ENCODE measurements around the gene STMP1.
"Not testable (repeated sequence)": the region's sequence is repeated elsewhere in the genome, so short reads cannot be mapped to it uniquely, and the experiment has no call there.

The STMP1 gene

GRCh38 chr7:135692055-135692454 lies 29.7 kb downstream of the STMP1 start:
- Histone ChIP-seq H3F3A (ENCODE audit: insufficient read depth) (no peaks in the 10 kb centered on the region), H3K9me2 (replicated peaks; ENCODE audit: insufficient read depth, low read length) (no peaks in the 10 kb centered on the region), H2AFZ (ENCODE audit: low read depth, low read length, severe bottlenecking) (no peak overlapping the region), H3K79me2 (ENCODE audit: insufficient read depth, low read length) (no peaks in the 10 kb centered on the region), H3K4me2 (ENCODE audit: low read depth, low read length, poor library complexity, severe bottlenecking) (no peak overlapping the region), H3K9ac (ENCODE audit: low read length) (no peak overlapping the region), H4K20me1 (ENCODE audit: low read depth, low read length) (no peaks in the 10 kb centered on the region), H3K4me3 (ENCODE audit: insufficient read depth, low read length, poor library complexity, severe bottlenecking) (no peak overlapping the region), H3K27ac (ENCODE audit: low read depth, low read length) (no peak overlapping the region), H3K36me3 (ENCODE audit: low read length) (no peaks in the 10 kb centered on the region), H3K27me3 (ENCODE audit: low read length) (no peaks in the 10 kb centered on the region), H3K9me3 (ENCODE audit: insufficient read depth, low read length) (no peaks in the 10 kb centered on the region)
- TF ChIP-seq CTCF (IDR thresholded peaks at IDR 0.05; ENCODE audit: insufficient read depth, low read length, poor library complexity, severe bottlenecking) (no peak), EZH2phosphoT487 (conservative IDR thresholded peaks at IDR 0.05; ENCODE audit: low read length) (no peak)

GRCh38 chr7:135692606-135693005 lies 30.3 kb downstream of the STMP1 start:
- H3F3A ChIP-seq (ENCODE audit: insufficient read depth); H3K36me3 ChIP-seq (ENCODE audit: low read length); H2AFZ ChIP-seq (ENCODE audit: low read depth, low read length, severe bottlenecking); H3K9me3 ChIP-seq (ENCODE audit: insufficient read depth, low read length); H3K4me2 ChIP-seq (ENCODE audit: low read depth, low read length, poor library complexity, severe bottlenecking); H3K4me3 ChIP-seq (ENCODE audit: insufficient read depth, low read length, poor library complexity, severe bottlenecking); H3K79me2 ChIP-seq (ENCODE audit: insufficient read depth, low read length); H3K27ac ChIP-seq (ENCODE audit: low read depth, low read length); H3K9me2 ChIP-seq (replicated peaks; ENCODE audit: insufficient read depth, low read length); H3K27me3 ChIP-seq (ENCODE audit: low read length); H3K9ac ChIP-seq (ENCODE audit: low read length); H4K20me1 ChIP-seq (ENCODE audit: low read depth, low read length): not testable (repeated sequence)

- H3K9me3 ChIP-seq (ENCODE audit: insufficient read depth, low read length): no peaks in the 10 kb centered on the region
- no peak overlapping the region for H3K4me2 ChIP-seq (ENCODE audit: low read depth, low read length, poor library complexity, severe bottlenecking)
- no peaks in the 10 kb centered on the region for H3F3A ChIP-seq (ENCODE audit: insufficient read depth)
- no peaks in the 10 kb centered on the region for H3K27me3 ChIP-seq (ENCODE audit: low read length)
- no peaks in the 10 kb centered on the region for H3K79me2 ChIP-seq (ENCODE audit: insufficient read depth, low read length)
- H3K9me2 ChIP-seq (replicated peaks; ENCODE audit: insufficient read depth, low read length): no peaks in the 10 kb centered on the region
- no peaks in the 10 kb centered on the region for H4K20me1 ChIP-seq (ENCODE audit: low read depth, low read length)
- H3K9ac ChIP-seq (ENCODE audit: low read length): no peak overlapping the region
- H2AFZ ChIP-seq (ENCODE audit: low read depth, low read length, severe bottlenecking): no peak overlapping the region
- TF ChIP-seq EZH2phosphoT487 (conservative IDR thresholded peaks at IDR 0.05; ENCODE audit: low read length): no peak
- no peaks in the 10 kb centered on the region for H3K36me3 ChIP-seq (ENCODE audit: low read length)
- no peak overlapping the region for H3K4me3 ChIP-seq (ENCODE audit: insufficient read depth, low read length, poor library complexity, severe bottlenecking)
- H3K27ac ChIP-seq (ENCODE audit: low read depth, low read length): no peak overlapping the region
These were observed 31.2 kb downstream of the STMP1 start for GRCh38 chr7:135693558-135693957.

GRCh38 chr7:135697276-135698049 lies 35.1 kb downstream of the STMP1 start:
- H4K20me1 ChIP-seq (ENCODE audit: low read depth, low read length): no peaks in the 10 kb centered on the region
- no peak overlapping the region for H3K27ac ChIP-seq (ENCODE audit: low read depth, low read length)
- H3K36me3 ChIP-seq (ENCODE audit: low read length): no peaks in the 10 kb centered on the region
- TF ChIP-seq CTCF (IDR thresholded peaks at IDR 0.05; ENCODE audit: insufficient read depth, low read length, poor library complexity, severe bottlenecking) (no peak), EZH2phosphoT487 (conservative IDR thresholded peaks at IDR 0.05; ENCODE audit: low read length) (no peak)
- no peaks in the 10 kb centered on the region for H3K79me2 ChIP-seq (ENCODE audit: insufficient read depth, low read length)
- no peaks in the 10 kb centered on the region for H3F3A ChIP-seq (ENCODE audit: insufficient read depth)
- H3K9ac ChIP-seq (ENCODE audit: low read length): no peak overlapping the region
- H3K27me3 ChIP-seq (ENCODE audit: low read length): no peaks in the 10 kb centered on the region
- no peaks in the 10 kb centered on the region for H3K9me3 ChIP-seq (ENCODE audit: insufficient read depth, low read length)
- H3K9me2 ChIP-seq (replicated peaks; ENCODE audit: insufficient read depth, low read length): no peaks in the 10 kb centered on the region
- no peak overlapping the region for H2AFZ ChIP-seq (ENCODE audit: low read depth, low read length, severe bottlenecking)
- no peak overlapping the region for H3K4me3 ChIP-seq (ENCODE audit: insufficient read depth, low read length, poor library complexity, severe bottlenecking)
- no peak overlapping the region for H3K4me2 ChIP-seq (ENCODE audit: low read depth, low read length, poor library complexity, severe bottlenecking)

All from SU-DHL-6 (cell line).